ENCODE results near the gene BANF2.

GRCh38 chr20:17680836-17681725 is 18.7 kb upstream of the BANF2 start:
- TF ChIP-seq ZNF274 (IDR thresholded peaks at IDR 0.05; ENCODE audit: low read depth, low read length) (no peak), SUZ12 (IDR thresholded peaks at IDR 0.05; ENCODE audit: extremely low read depth, insufficient read depth, insufficient read length) (no peak)
